Right lobe of liver (tissue), 6 donors: ENCODE measurements around the gene ADIG. TPM values are rescaled to one million over a fixed set of nuclear protein-coding genes. Genes with fewer than 3 reads are reported as not detected.
"Not testable (repeated sequence)": the region's sequence is repeated elsewhere in the genome, so short reads cannot be mapped to it uniquely, and the experiment has no call there.

ENCODE experiments used
- ATAC-seq, 4 donors: fragments of 200-7000 bp; cut with Tn5 transposase; one replicate each; pipeline ENCODE4 v1.9.1; 2020; ENCODE audit warnings: mild to moderate bottlenecking in 4 of 4, moderate library complexity in 4 of 4
- DNase-seq, 3 donors: peaks; one replicate each; pipeline ENCODE4 v3.0.0-alpha.2; 2020
- H3K27ac ChIP-seq, 3 donors: fragments of 200-600 bp; one replicate each; pipeline ENCODE4 v1.8.0; 2022
- H3K27me3 ChIP-seq, 2 donors: fragments of 200-600 bp; one replicate each; pipeline ENCODE4 v1.8.0; 2022
- H3K36me3 ChIP-seq, 4 donors: fragments of 200-600 bp; sonication (generic) in 1 of 4; one replicate each; pipeline versions ENCODE4 v1.5.1 to v1.8.0; 2017 to 2022; ENCODE audit warnings: control low read depth in 1 of 4
- H3K4me1 ChIP-seq, 4 donors: fragments of 200-600 bp; sonication (generic) in 1 of 4; one replicate each; pipeline versions ENCODE4 v1.5.1 to v1.8.0; 2017 to 2022; ENCODE audit warnings: control low read depth in 1 of 4
- H3K4me3 ChIP-seq, 3 donors: fragments of 200-600 bp; one replicate each; pipeline ENCODE4 v1.8.0; 2022
- H3K9me3 ChIP-seq, 4 donors: fragments of 200-600 bp; sonication (generic) in 1 of 4; one replicate each; pipeline versions ENCODE4 v1.5.1 to v1.8.0; 2017 to 2022; ENCODE audit warnings: control low read depth in 1 of 4
- POLR2A ChIP-seq: fragments of 450-650 bp; IDR thresholded peaks from one replicate; pipeline ENCODE4 v1.6.1; 2017; ENCODE audit warnings: antibody characterized with exemption, mild to moderate bottlenecking
- WGBS: methylation state at CpG from one replicate; pipeline ENCODE4 v1.1.6; 2018; ENCODE audit warnings: low coverage, low lambda C conversion rate; ENCODE audit not compliant: insufficient coverage; ENCODE audit errors: missing lambda C conversion rate; 5-methylcytosine and 5-hydroxymethylcytosine counted together
- intact Hi-C, 2 donors: fragments of 100-400 bp; cut with DNase I; formaldehyde crosslinking; loops; one replicate each; pipeline versions ENCODE4 v1.11.2 to v1.14.1; 2022
- total RNA-seq, 6 experiments: library from RNA; depleted of rRNA in 2 of 6; stranded (reverse); fragments of >200 nt in 2 of 6; fragmentation: NEBNext Ultra II Directional in 3 of 6; extraction: Animal tissue kit (Norgen Biotek cat#: 25700) in 3 of 6; gene quantifications; one replicate each; pipeline versions ENCODE4 v1.1.0 to v1.2.4, GENCODE V29; 2016 to 2023
- TF ChIP-seq, protein P1 (sequence below), 4 donors: fragments of 200-600 bp in 3 of 4; fragments of 450-650 bp in 1 of 4; IDR thresholded peaks; one replicate each; pipeline versions ENCODE4 v1.5.1 to v1.8.0; 2016 to 2022; ENCODE audit warnings: antibody characterized with exemption in 4 of 4, mild to moderate bottlenecking in 2 of 4
- donor health status: DM: no; HTN: yes; CAD: no.
- donor health status: DM: no; HTN: no; CAD: no.
- donor health status: DM: no; HTN: no; CAD: no.
- donor health status: DM: no; HTN: yes; CAD: no.
- donor health status: DM: no; HTN: yes; CAD: no.

ADIG gene
- total RNA-seq, 6 experiments from 2014 or later, result not detected

DNA sequence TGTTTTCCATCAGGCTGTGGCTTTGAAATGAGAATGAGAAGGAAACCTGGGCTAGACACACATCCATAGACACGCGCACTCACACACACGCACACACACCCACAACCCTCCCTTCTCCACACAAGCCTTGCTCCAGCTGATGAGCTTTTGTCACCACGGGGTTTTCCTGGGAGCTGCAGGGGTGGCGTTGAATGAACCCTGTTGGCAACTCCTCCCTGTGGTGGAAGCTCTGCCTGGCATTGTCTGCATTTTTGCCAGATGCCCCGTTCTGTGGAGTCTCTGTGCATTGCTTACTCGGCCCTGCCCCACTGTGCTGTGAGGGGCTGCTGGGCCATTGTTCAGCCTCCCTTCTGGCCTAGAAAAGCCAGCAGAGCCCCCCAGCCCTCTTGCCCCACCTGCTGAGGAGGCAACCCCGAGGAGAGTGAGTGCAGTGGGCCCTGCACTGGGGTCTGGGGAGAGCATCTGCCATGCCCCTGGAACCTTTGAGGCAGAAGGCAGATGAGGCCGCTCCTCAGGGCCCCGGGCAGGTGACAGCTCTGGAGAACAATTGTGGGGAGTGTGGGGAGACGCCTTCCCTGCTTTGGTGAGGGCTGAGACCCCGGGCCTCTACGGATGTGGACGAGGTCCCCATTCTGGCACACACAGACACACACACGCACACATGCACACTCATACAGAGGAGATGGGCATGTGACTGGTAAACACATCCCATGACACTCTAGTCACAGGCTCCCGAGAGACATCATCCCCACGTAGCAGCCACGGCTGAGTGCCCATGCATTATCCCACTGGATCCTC is 9.9 kb downstream of the ADIG start:
- 80% methylated on average over 8 of the region's 18 CpGs for WGBS
- intact Hi-C loops, result no loop called here
- H3K36me3 ChIP-seq, result no peaks in the 10 kb centered on the region
- no peaks in the 10 kb centered on the region for H3K27me3 ChIP-seq
- ATAC-seq (peak in 1 of 4 donors; percentile 18), DNase-seq (no peak)
- H3K9me3 ChIP-seq, result no peaks in the 10 kb centered on the region
- peaks cover 0 to 2% (median 0%) of the 10 kb centered on the region in 4 donors for H3K4me1 ChIP-seq
- no peak overlapping the region for H3K27ac ChIP-seq
- TF ChIP-seq, protein P1, sequence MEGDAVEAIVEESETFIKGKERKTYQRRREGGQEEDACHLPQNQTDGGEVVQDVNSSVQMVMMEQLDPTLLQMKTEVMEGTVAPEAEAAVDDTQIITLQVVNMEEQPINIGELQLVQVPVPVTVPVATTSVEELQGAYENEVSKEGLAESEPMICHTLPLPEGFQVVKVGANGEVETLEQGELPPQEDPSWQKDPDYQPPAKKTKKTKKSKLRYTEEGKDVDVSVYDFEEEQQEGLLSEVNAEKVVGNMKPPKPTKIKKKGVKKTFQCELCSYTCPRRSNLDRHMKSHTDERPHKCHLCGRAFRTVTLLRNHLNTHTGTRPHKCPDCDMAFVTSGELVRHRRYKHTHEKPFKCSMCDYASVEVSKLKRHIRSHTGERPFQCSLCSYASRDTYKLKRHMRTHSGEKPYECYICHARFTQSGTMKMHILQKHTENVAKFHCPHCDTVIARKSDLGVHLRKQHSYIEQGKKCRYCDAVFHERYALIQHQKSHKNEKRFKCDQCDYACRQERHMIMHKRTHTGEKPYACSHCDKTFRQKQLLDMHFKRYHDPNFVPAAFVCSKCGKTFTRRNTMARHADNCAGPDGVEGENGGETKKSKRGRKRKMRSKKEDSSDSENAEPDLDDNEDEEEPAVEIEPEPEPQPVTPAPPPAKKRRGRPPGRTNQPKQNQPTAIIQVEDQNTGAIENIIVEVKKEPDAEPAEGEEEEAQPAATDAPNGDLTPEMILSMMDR (IDR thresholded peaks at IDR 0.05), result no peak
- TF ChIP-seq POLR2A, result no peak
- H3K4me3 ChIP-seq, result no peak overlapping the region

DNA sequence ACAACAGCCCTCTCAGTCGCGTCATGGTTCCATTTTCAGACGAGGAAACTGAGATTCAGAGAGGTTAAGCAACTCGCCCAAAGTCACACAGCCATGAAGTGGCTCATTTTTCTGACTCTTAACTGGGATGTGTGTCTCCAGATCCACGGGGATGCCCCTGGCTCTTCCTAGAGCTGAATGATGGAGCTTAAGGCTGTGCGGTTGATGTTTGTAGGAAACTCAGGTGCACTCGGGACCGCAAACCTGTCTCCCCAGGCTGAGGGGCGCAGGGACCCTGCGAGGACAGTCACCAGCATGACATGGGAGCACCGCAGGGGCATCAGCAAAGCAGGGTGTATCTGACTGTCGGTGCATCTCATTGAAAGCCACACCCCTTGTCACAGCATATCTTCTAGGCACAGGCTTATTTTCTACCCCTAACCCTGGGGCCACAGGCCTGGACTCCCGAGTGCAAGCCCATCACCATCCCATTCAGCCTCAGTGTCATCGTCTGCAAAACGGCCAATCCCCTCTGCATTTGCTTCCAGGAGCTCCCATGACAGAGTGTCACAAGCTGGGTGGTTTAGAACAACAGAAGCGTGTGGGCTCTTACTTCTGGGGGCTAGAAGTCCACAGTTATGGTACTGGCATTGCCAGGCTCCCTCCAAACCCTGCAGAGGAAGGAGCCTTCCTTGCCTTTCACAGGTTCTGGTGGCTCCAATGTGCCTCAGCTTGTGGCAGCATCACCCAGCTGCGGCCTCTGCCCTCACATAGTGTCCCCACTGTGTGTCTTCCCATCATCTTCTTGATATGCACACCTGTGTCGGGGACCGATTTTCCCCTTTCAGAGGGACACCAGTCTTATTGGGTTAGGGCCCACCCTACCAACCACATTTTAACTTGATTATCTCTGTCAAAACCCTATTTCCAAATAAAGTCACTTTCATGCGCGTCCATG is 10.7 kb downstream of the ADIG start:
- Histone ChIP-seq H3K36me3 (no peaks in the 10 kb centered on the region), H3K27me3 (no peaks in the 10 kb centered on the region), H3K9me3 (no peaks in the 10 kb centered on the region), H3K4me1 (no peaks in the 10 kb centered on the region), H3K4me3 (no peak overlapping the region), H3K27ac (no peak overlapping the region)
- 73% methylated on average over 6 of the region's 21 CpGs for WGBS
- intact Hi-C loops, result no loop called here
- no peak for TF ChIP-seq POLR2A
- TF ChIP-seq, protein P1 (IDR thresholded peaks at IDR 0.05), result no peak
- ATAC-seq (no peak), DNase-seq (no peak)

DNA sequence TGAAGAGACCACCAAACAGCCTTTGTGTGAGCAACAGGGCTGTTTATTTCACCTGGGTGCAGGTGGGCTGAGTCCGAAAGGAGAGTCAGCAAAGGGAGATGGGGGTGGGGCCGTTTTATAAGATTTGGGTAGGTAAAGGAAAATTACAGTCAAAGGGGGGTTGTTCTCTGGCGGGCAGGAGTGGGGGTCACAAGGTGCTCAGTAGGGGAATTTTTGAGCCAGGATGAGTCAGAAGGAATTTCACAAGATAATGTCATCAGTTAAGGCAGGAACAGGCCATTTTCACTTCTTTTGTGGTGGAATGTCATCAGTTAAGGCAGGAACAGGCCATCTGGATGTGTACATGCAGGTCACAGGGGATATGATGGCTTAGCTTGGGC is 11.4 kb downstream of the ADIG start:
- ATAC-seq, H3K27me3 ChIP-seq, H3K9me3 ChIP-seq, DNase-seq, H3K4me3 ChIP-seq, H3K27ac ChIP-seq, H3K4me1 ChIP-seq, intact Hi-C loops, H3K36me3 ChIP-seq: not testable (repeated sequence)
- 60% methylated on average over 3 of the region's 3 CpGs for WGBS

GRCh38 chr20:38594281-38594680 is 13.3 kb downstream of the ADIG start:
- ATAC-seq, H3K36me3 ChIP-seq, intact Hi-C loops, H3K27ac ChIP-seq, DNase-seq, H3K4me1 ChIP-seq, H3K9me3 ChIP-seq, H3K27me3 ChIP-seq, H3K4me3 ChIP-seq: not testable (repeated sequence)
- 70% methylated on average over 12 of the region's 12 CpGs for WGBS

DNA sequence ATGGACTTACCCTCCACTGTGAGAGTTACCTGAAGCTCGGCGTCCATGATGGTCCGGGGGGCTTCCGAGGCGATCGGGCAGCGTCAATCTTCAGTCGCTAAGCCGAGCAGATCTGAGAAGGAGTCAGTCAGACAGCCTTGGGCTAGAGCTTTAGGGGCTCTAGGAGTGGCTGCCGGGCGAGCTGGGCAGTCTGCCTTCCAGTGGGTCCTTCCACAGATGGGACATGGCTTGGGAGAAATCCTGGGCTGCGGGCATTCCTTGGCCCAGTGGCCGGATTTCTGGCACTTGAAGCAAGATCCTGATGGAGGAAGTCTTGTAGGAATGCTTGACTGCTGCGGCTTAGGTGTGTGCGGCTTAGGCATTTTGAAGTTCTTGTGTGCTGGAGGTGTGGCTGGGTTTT is 14.9 kb downstream of the ADIG start:
- DNase-seq, H3K4me3 ChIP-seq, H3K36me3 ChIP-seq, H3K27ac ChIP-seq, H3K27me3 ChIP-seq, intact Hi-C loops, H3K4me1 ChIP-seq, H3K9me3 ChIP-seq, ATAC-seq: not testable (repeated sequence)
- WGBS, result 100% methylated on average over 2 of the region's 15 CpGs

GRCh38 chr20:38599410-38599882 is 18.4 kb downstream of the ADIG start:
- H3K27ac ChIP-seq, result no peak overlapping the region

More at GRCh38 chr20:38599410-38599882, 18.4 kb downstream of the ADIG start:
- Histone ChIP-seq H3K9me3 (no peaks in the 10 kb centered on the region), H3K4me3 (no peak overlapping the region), H3K4me1 (no peaks in the 10 kb centered on the region), H3K27me3 (no peaks in the 10 kb centered on the region), H3K36me3 (no peaks in the 10 kb centered on the region)
- DNase-seq (peak; percentile 85 to 92 (median 85)), ATAC-seq (peak; percentile 92 to 98 (median 95))
- intact Hi-C loops, result no loop called here
- TF ChIP-seq, protein P1 (IDR thresholded peaks at IDR 0.05), result no peak
- TF ChIP-seq POLR2A, result no peak
- WGBS, result 36% methylated on average over 5 of the region's 9 CpGs
